ENCODE results near the gene MARCHF2.

DNA sequence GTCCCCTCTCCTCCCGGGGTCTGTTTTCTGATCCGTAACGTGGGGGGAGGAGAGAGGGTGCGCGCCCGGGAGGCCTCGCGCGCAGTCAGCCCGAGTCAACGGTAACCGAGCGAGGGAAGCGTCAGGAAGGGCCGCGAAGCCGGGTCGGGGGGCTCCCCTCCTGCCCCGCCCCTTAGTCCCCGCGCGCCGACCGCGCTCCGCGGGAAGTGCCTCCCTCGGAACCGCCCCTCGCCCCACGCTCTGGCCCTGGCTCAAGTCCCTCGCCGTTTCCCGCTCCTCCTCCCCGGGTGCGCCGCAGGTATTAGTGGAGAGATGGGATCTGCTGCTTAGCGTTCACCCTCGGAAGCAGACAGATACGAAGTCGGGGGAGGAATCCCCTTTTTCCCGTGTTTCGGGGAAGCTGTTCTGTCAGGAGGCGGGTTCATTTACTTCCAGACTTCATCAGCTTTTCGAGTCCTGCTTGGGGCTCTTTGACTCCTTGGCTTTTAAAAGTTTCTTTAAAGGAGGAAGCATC is 32.4 kb downstream of the MARCHF2 start:
- TF ChIP-seq, protein P1, sequence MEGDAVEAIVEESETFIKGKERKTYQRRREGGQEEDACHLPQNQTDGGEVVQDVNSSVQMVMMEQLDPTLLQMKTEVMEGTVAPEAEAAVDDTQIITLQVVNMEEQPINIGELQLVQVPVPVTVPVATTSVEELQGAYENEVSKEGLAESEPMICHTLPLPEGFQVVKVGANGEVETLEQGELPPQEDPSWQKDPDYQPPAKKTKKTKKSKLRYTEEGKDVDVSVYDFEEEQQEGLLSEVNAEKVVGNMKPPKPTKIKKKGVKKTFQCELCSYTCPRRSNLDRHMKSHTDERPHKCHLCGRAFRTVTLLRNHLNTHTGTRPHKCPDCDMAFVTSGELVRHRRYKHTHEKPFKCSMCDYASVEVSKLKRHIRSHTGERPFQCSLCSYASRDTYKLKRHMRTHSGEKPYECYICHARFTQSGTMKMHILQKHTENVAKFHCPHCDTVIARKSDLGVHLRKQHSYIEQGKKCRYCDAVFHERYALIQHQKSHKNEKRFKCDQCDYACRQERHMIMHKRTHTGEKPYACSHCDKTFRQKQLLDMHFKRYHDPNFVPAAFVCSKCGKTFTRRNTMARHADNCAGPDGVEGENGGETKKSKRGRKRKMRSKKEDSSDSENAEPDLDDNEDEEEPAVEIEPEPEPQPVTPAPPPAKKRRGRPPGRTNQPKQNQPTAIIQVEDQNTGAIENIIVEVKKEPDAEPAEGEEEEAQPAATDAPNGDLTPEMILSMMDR (IDR thresholded peaks at IDR 0.05) = no peak
- no peak for TF ChIP-seq EZH2 (IDR thresholded peaks at IDR 0.05; ENCODE audit: borderline replicate concordance, insufficient read depth, low read depth, low read length, poor library complexity, severe bottlenecking)
